Choroid plexus epithelial cell (primary cell): Measurements from ENCODE around the gene USP6NL.
A peak's percentile ranks its signal among the peaks of the same experiment; 100 is the strongest.

Experiments
- DNase-seq: peaks from one replicate; pipeline ENCODE4 v3.0.0-alpha.2; 2010; ENCODE audit warnings: low read depth
- H3K4me3 ChIP-seq: 2 replicates; pipeline ENCODE4 v1.5.1; 2011; ENCODE audit warnings: low read depth, mild to moderate bottlenecking, control low read depth, low read length, moderate library complexity
- CTCF ChIP-seq: conservative IDR thresholded peaks from 2 replicates; pipeline ENCODE4 v1.5.1; 2011; ENCODE audit warnings: low read depth, mild to moderate bottlenecking, control low read depth, inconsistent platforms, low read length, moderate library complexity

The USP6NL gene

GRCh38 chr10:11475831-11476434 is 135.5 kb downstream of the USP6NL start:
- H3K4me3 ChIP-seq = no peak overlapping the region
- TF ChIP-seq CTCF = no peak
- DNase-seq = no peak

GRCh38 chr10:11473128-11473760 is 138.2 kb downstream of the USP6NL start:
- no peak overlapping the region for H3K4me3 ChIP-seq
- no peak for TF ChIP-seq CTCF
- DNase-seq = no peak

DNA sequence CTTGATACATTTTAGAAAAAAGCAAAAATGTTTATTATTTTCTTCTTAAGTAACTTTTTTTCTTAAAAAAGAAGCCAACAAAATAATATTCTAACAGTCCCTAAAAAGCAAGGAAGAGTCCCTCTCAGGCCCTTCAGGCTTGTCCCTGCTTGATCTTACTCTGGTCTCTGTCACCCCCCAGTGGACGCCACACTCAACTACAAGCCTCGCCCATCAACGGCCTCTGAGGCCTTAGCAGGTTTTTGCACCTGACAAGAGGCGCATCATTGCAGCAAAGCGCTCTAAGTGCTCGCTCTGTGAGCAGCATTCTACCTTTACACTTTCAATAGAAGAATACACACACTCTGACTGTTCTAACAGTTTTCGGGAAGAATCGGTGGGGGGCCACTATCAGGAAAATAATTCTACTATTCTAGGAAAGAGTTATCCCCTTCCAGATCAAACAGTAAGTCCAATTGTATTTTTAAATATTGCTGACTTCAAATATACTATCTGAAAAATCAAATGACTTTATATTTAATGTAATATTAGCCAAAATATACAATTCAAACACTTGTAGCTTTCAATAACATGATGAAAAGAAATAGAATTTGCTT is 139.2 kb downstream of the USP6NL start:
- DNase-seq = peak; percentile 74
- no peak overlapping the region for H3K4me3 ChIP-seq
- TF ChIP-seq CTCF = peak; percentile 92

DNA sequence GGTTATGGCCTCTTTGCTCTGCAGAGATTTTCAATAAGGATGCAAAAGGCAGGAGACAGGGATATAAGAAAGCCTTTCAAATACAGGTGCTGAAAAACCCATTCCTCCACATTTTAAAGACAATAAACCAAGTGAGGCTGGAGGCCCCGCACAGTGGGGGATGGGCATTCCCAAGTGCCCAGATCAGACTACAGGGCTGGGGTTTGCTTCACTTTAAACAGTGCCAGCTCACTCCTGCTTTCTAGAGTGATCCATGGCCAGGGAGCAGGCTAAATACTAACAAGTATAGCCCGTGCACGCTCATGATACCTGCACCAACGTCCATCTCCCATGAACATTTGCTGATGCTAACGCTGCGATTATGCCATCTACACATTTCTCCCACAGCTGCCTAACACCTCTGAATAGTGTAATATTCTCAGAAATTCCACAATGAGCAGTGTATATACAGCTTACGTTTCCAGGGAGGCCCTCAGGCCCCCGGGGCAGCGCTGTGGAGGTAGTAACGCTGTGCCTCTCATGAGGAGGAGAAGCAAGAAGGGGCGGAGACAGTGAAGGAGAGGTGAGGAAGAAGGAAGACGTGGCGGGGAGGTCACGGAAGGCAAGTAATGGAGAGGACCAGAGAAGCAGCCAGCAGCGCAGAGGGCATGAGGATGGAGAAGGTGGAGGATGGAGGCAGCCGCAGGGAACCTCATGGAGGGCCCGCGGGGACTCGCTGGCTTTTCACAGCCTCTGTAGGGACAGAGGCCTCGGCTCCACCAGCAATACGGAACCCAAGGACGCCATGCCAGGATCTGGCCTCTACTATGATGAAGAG is 141.7 kb downstream of the USP6NL start:
- DNase-seq = no peak
- TF ChIP-seq CTCF = no peak

GRCh38 chr10:11468126-11468742 is 143.2 kb downstream of the USP6NL start:
- no peak for TF ChIP-seq CTCF

More for the DNA sequence above, 141.7 kb downstream of the USP6NL start:
- H3K4me3 ChIP-seq = no peak overlapping the region

GRCh38 chr10:11465406-11465805 is 146.0 kb downstream of the USP6NL start:
- TF ChIP-seq CTCF = no peak
- H3K4me3 ChIP-seq = no peak overlapping the region
- DNase-seq = no peak

More at GRCh38 chr10:11468126-11468742, 143.2 kb downstream of the USP6NL start:
- peak; percentile 52 for DNase-seq
- no peak overlapping the region for H3K4me3 ChIP-seq
